Suprapubic skin (tissue), 4 donors: ENCODE results near the gene C20orf141. TPM values are rescaled to one million over a fixed set of nuclear protein-coding genes. Genes with fewer than 3 reads are reported as not detected.
"Not testable (repeated sequence)": the region's sequence is repeated elsewhere in the genome, so short reads cannot be mapped to it uniquely, and the experiment has no call there.

Source experiments
- DNase-seq, 2 donors: peaks; one replicate each; pipeline ENCODE4 v3.0.0-alpha.2; 2019; ENCODE audit warnings: low spot score in 2 of 2
- H3K27ac ChIP-seq: fragments of 200-600 bp; sonication (generic); one replicate; pipeline ENCODE4 v1.5.1; 2019
- H3K27me3 ChIP-seq: fragments of 200-600 bp; sonication (generic); one replicate; pipeline ENCODE4 v1.5.1; 2019
- H3K36me3 ChIP-seq: fragments of 200-600 bp; sonication (generic); one replicate; pipeline ENCODE4 v1.5.1; 2019
- H3K4me1 ChIP-seq: fragments of 200-600 bp; sonication (generic); one replicate; pipeline ENCODE4 v1.5.1; 2019
- H3K4me3 ChIP-seq: fragments of 200-600 bp; sonication (generic); one replicate; pipeline ENCODE4 v1.5.1; 2019; ENCODE audit warnings: mild to moderate bottlenecking
- H3K9me3 ChIP-seq: fragments of 200-600 bp; sonication (generic); one replicate; pipeline ENCODE4 v1.5.1; 2019
- CTCF ChIP-seq, 2 donors: fragments of 200-600 bp in 1 of 2; fragments of 450-650 bp in 1 of 2; sonication (generic) in 1 of 2; IDR thresholded peaks; one replicate each; pipeline ENCODE4 v1.5.1; 2016 to 2019; ENCODE audit warnings: antibody characterized with exemption in 2 of 2, mild to moderate bottlenecking in 1 of 2, moderate library complexity in 1 of 2
- EP300 ChIP-seq: sonication (generic); formaldehyde crosslinking; IDR thresholded peaks from one replicate; pipeline ENCODE4 v1.6.1; 2017; ENCODE audit warnings: antibody characterized with exemption
- POLR2A ChIP-seq, 2 donors: fragments of 450-650 bp; IDR thresholded peaks; one replicate each; pipeline ENCODE4 v1.6.1; 2017; ENCODE audit warnings: antibody characterized with exemption in 2 of 2, mild to moderate bottlenecking in 2 of 2, moderate library complexity in 2 of 2
- POLR2AphosphoS5 ChIP-seq, 3 donors: sonication (generic); formaldehyde crosslinking; IDR thresholded peaks; one replicate each; pipeline ENCODE4 v1.6.1; 2017; ENCODE audit warnings: antibody characterized with exemption in 3 of 3
- WGBS: methylation state at CpG from one replicate; pipeline ENCODE4 v1.1.5; 2018; 5-methylcytosine and 5-hydroxymethylcytosine counted together
- total RNA-seq, 4 donors: library from RNA; depleted of rRNA; stranded (reverse); fragments of >200 nt; gene quantifications; one replicate each; pipeline ENCODE4 v1.1.0, GENCODE V29; 2016

The C20orf141 gene
- total RNA-seq, 4 donors from 2014 or later, result not detected

DNA sequence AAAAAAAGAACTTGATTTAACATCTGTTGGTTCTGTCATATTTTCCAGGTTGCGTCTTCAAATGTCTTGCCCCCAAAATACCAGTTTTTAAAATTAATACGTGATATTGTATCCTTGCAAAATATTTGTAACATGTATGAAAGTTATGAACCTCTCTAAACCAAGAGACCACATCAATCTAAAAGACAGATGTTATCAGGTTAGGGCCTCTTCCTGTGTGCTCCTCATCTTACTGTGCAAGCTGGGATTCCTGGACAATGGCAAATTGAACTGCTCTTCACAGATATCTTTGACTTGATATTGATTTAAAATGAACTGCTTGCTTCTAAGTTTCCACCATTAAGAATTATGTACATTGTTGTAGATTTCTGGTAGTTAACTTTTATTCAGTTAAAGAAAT lies 11.0 kb downstream of the C20orf141 start:
- Histone ChIP-seq H3K36me3 (no peaks in the 10 kb centered on the region), H3K4me3 (no peak overlapping the region), H3K27me3 (peaks cover 34% of the 10 kb centered on the region), H3K27ac (no peak overlapping the region), H3K4me1 (peaks cover 10% of the 10 kb centered on the region), H3K9me3 (no peaks in the 10 kb centered on the region)
- no peak for TF ChIP-seq POLR2AphosphoS5 (IDR thresholded peaks at IDR 0.05)
- TF ChIP-seq EP300, result no peak
- no peak for TF ChIP-seq CTCF (IDR thresholded peaks at IDR 0.05)
- no peak for TF ChIP-seq POLR2A (IDR thresholded peaks at IDR 0.05)
- WGBS, result 88% methylated on average over 2 of the region's 2 CpGs
- no peak for DNase-seq

- H3K36me3 ChIP-seq, result no peaks in the 10 kb centered on the region
- no peaks in the 10 kb centered on the region for H3K9me3 ChIP-seq
- 90% methylated on average over 4 of the region's 4 CpGs for WGBS
- no peak overlapping the region for H3K4me3 ChIP-seq
- no peak overlapping the region for H3K27ac ChIP-seq
- no peak for TF ChIP-seq POLR2A (IDR thresholded peaks at IDR 0.05)
- no peak for TF ChIP-seq CTCF (IDR thresholded peaks at IDR 0.05)
- no peak for TF ChIP-seq EP300
- no peak for TF ChIP-seq POLR2AphosphoS5 (IDR thresholded peaks at IDR 0.05)
- H3K4me1 ChIP-seq, result peaks cover 2% of the 10 kb centered on the region
- DNase-seq, result no peak
- H3K27me3 ChIP-seq, result peaks cover 25% of the 10 kb centered on the region
These were observed 11.9 kb downstream of the C20orf141 start for GRCh38 chr20:2826655-2827054.

DNA sequence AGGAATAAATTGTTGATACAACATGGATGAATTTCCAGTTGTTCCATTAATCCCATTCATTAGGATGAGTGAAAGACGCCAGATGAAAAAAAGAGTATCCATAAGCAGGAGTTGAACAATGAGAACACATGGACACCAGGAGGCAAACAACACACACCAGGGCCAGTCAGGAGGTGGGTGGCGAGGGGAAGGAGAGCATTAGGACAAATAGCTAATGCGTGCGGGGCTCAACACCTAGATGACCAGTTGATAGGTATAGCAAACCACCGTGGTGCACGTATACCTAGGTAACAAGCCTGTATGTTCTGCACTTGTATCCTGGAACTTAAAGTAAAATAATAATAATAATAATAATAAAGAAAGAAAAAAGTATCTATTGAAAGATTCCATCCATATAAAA lies 14.6 kb downstream of the C20orf141 start:
- Histone ChIP-seq H3K36me3 (no peaks in the 10 kb centered on the region), H3K4me3 (no peak overlapping the region), H3K4me1 (no peaks in the 10 kb centered on the region), H3K27ac (no peak overlapping the region), H3K9me3 (no peaks in the 10 kb centered on the region), H3K27me3 (peaks cover 18% of the 10 kb centered on the region)
- TF ChIP-seq EP300 (no peak), POLR2A (IDR thresholded peaks at IDR 0.05) (no peak), POLR2AphosphoS5 (IDR thresholded peaks at IDR 0.05) (no peak), CTCF (IDR thresholded peaks at IDR 0.05) (no peak)
- peak in 1 of 2 donors; percentile 61 for DNase-seq
- 69% methylated on average over 6 of the region's 6 CpGs for WGBS

DNA sequence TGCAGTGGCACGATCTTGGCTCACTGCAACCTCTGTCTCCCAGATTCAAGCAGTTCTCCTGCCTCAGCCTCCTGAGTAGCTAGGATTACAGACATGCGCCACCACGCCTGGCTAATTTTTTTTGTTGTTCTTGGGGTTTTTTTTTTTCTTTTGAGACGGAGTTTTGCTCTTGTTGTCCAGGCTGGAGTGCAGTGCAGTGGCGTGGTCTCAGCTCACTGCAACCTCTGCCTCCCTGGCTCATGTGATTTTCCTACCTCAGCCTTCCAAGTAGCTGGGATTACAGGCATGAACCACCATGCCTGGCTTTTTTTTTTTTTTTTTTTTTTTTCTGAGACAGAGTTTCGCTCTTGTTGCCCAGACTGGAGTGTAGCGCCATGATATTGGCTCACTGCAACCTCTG lies 16.4 kb downstream of the C20orf141 start:
- H3K27me3 ChIP-seq, result peaks cover 13% of the 10 kb centered on the region
- not testable (repeated sequence) for H3K36me3 ChIP-seq, H3K9me3 ChIP-seq, H3K4me3 ChIP-seq, H3K27ac ChIP-seq, H3K4me1 ChIP-seq
- WGBS, result 80% methylated on average over 7 of the region's 7 CpGs
- DNase-seq, result peak in 1 of 2 donors; percentile 41

DNA sequence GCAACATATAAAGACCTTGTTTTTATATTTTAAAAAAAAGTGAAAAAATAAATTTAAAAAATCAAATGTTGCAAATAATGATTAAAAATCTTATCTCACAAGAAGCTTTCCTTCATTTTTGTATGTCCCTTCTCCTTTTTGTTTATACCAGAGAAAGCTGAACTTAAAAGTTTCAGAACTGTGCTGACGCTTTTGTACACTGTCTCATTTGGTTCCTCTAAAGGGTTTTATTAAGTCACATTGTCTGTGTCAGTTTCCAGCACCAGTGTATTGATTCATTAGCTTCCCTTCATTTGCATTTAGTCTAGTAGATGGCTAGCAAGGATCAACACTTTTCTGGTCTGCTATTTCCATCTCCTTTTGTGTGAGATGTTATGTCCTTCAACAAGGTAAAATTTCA lies 19.0 kb downstream of the C20orf141 start:
- TF ChIP-seq POLR2AphosphoS5 (IDR thresholded peaks at IDR 0.05) (no peak), EP300 (no peak), POLR2A (IDR thresholded peaks at IDR 0.05) (no peak), CTCF (IDR thresholded peaks at IDR 0.05) (no peak)
- WGBS, result 87% methylated on average over 1 of the region's 1 CpG
- no peaks in the 10 kb centered on the region for H3K4me1 ChIP-seq
- no peak overlapping the region for H3K27ac ChIP-seq
- peaks cover 12% of the 10 kb centered on the region for H3K36me3 ChIP-seq
- no peak overlapping the region for H3K4me3 ChIP-seq
- no peak for DNase-seq
- H3K9me3 ChIP-seq, result no peaks in the 10 kb centered on the region
- H3K27me3 ChIP-seq, result no peaks in the 10 kb centered on the region

- peak in 1 of 2 donors; percentile 35 for DNase-seq
- Histone ChIP-seq H3K9me3 (no peaks in the 10 kb centered on the region), H3K4me1 (peaks cover 1% of the 10 kb centered on the region), H3K27me3 (no peaks in the 10 kb centered on the region), H3K36me3 (peaks cover 12% of the 10 kb centered on the region), H3K4me3 (no peak overlapping the region), H3K27ac (no peak overlapping the region)
- 96% methylated on average over 14 of the region's 14 CpGs for WGBS
- TF ChIP-seq EP300 (no peak), POLR2A (IDR thresholded peaks at IDR 0.05) (no peak), CTCF (IDR thresholded peaks at IDR 0.05) (no peak)
These were observed 19.8 kb downstream of the C20orf141 start for GRCh38 chr20:2834401-2835110.
